DOHH2 (cell line): ENCODE data around the gene RSPO1.
A peak's percentile ranks its signal among the peaks of the same experiment; 100 is the strongest.

Experiments used
- H3F3A ChIP-seq: fragments of 200-600 bp; sonication (generic), shearing (Covaris generic); 2 replicates; pipeline ENCODE4 v1.6.0; 2016; ENCODE audit warnings: antibody characterized with exemption, mild to moderate bottlenecking; ENCODE audit not compliant: control insufficient read depth, insufficient read depth
- H3K27ac ChIP-seq: fragments of 200-600 bp; sonication (generic); 2 replicates; pipeline ENCODE4 v1.5.1; 2014; ENCODE audit warnings: low read depth, mild to moderate bottlenecking, low read length, moderate library complexity
- H3K27me3 ChIP-seq: fragments of 200-600 bp; sonication (generic); 2 replicates; pipeline ENCODE4 v1.6.1; 2014; ENCODE audit warnings: mild to moderate bottlenecking, low read length, mixed read lengths; ENCODE audit not compliant: control insufficient read depth
- H3K36me3 ChIP-seq: fragments of 200-600 bp; sonication (generic); 2 replicates; pipeline ENCODE4 v1.6.1; 2014; ENCODE audit warnings: mild to moderate bottlenecking, low read length, moderate library complexity, mixed read lengths; ENCODE audit not compliant: control insufficient read depth
- H3K4me1 ChIP-seq: fragments of 200-600 bp; sonication (generic); 2 replicates; pipeline ENCODE4 v1.6.1; 2014; ENCODE audit warnings: mild to moderate bottlenecking, low read length, mixed read lengths; ENCODE audit not compliant: control insufficient read depth
- H3K4me2 ChIP-seq: fragments of 200-600 bp; sonication (generic); 2 replicates; pipeline ENCODE4 v1.6.0; 2014; ENCODE audit warnings: mild to moderate bottlenecking, low read length, moderate library complexity
- H3K4me3 ChIP-seq: fragments of 200-600 bp; sonication (generic); 2 replicates; pipeline ENCODE4 v1.5.1; 2014; ENCODE audit warnings: mild to moderate bottlenecking, low read length, mixed read lengths
- H3K79me2 ChIP-seq: fragments of 200-600 bp; sonication (generic); 2 replicates; pipeline ENCODE4 v1.6.1; 2014; ENCODE audit warnings: mild to moderate bottlenecking, low read length, mixed read lengths; ENCODE audit not compliant: control insufficient read depth
- H3K9me2 ChIP-seq: fragments of 200-600 bp; sonication (generic); replicated peaks from 2 replicates; pipeline ENCODE4 v1.6.1; 2014; ENCODE audit warnings: mild to moderate bottlenecking, low read length, mixed read lengths; ENCODE audit not compliant: control insufficient read depth
- H3K9me3 ChIP-seq: fragments of 200-600 bp; sonication (generic); 2 replicates; pipeline ENCODE4 v1.6.1; 2014; ENCODE audit warnings: antibody characterized with exemption, low read length, mixed read lengths; ENCODE audit not compliant: control insufficient read depth, insufficient read depth
- H4K20me1 ChIP-seq: fragments of 200-600 bp; sonication (generic); 2 replicates; pipeline ENCODE4 v1.6.0; 2014; ENCODE audit warnings: low read depth, mild to moderate bottlenecking, antibody characterized with exemption, low read length, moderate library complexity; ENCODE audit not compliant: control insufficient read depth, insufficient read depth
- CTCF ChIP-seq: fragments of 200-600 bp; sonication (generic); IDR thresholded peaks from one replicate; pipeline ENCODE4 v1.5.1; 2014; ENCODE audit warnings: antibody characterized with exemption, mild to moderate bottlenecking, low read depth, low read length; ENCODE audit not compliant: poor library complexity, severe bottlenecking
- EZH2phosphoT487 ChIP-seq: fragments of 200-600 bp; sonication (generic); IDR thresholded peaks from 2 replicates; pipeline ENCODE4 v1.6.1; 2017; ENCODE audit warnings: borderline replicate concordance, mild to moderate bottlenecking, antibody characterized with exemption, low read length, moderate library complexity, mixed read lengths

RSPO1 gene

GRCh38 chr1:37680933-37681332 lies 46.2 kb upstream of the RSPO1 start:
- Histone ChIP-seq H3K4me1 (peaks cover 20% of the 10 kb centered on the region), H4K20me1 (no peaks in the 10 kb centered on the region), H3K27me3 (no peaks in the 10 kb centered on the region), H3K27ac (no peak overlapping the region), H3K9me2 (no peaks in the 10 kb centered on the region), H3K9me3 (no peaks in the 10 kb centered on the region), H3K79me2 (peaks cover 1% of the 10 kb centered on the region; the same call in 1 of the 2 replicates), H3F3A (peaks cover 28% of the 10 kb centered on the region), H3K36me3 (peaks cover 43% of the 10 kb centered on the region), H3K4me3 (no peak overlapping the region), H3K4me2 (no peak overlapping the region)
- no peak for TF ChIP-seq EZH2phosphoT487

- H3K4me1 ChIP-seq: peaks cover 32% of the 10 kb centered on the region
- TF ChIP-seq CTCF: no peak
- TF ChIP-seq EZH2phosphoT487: no peak
Measured at GRCh38 chr1:37677808-37678207, 43.1 kb upstream of the RSPO1 start.

DNA sequence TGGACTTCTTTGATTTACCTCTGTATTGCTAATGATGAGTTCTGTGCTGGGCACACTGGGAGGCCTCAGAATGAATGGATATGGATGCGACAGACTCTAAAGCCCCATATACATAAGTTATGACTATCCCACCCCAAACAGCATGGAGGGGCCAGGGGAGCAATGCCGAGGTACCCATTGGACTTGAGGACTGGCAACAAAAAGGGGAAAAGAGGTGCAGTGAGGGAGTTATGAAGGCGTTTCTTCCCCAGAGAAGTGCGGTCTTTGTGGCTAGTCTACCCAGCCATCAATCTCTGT lies 42.4 kb upstream of the RSPO1 start:
- Histone ChIP-seq H3K27ac (peak overlapping the region; percentile 63; the same call in 1 of the 2 replicates), H3K79me2 (no peaks in the 10 kb centered on the region), H3K36me3 (peaks cover 14% of the 10 kb centered on the region), H3F3A (peaks cover 10% of the 10 kb centered on the region; the same call in 1 of the 2 replicates), H3K9me3 (no peaks in the 10 kb centered on the region), H3K4me1 (peaks cover 33% of the 10 kb centered on the region), H4K20me1 (no peaks in the 10 kb centered on the region), H3K4me3 (no peak overlapping the region; the same call in 1 of the 2 replicates), H3K9me2 (no peaks in the 10 kb centered on the region), H3K4me2 (peak overlapping the region; percentile 78), H3K27me3 (no peaks in the 10 kb centered on the region)
- TF ChIP-seq CTCF: no peak
- no peak for TF ChIP-seq EZH2phosphoT487

More at GRCh38 chr1:37677808-37678207, 43.1 kb upstream of the RSPO1 start:
- Histone ChIP-seq H3K79me2 (no peaks in the 10 kb centered on the region), H3K4me2 (no peak overlapping the region), H3K9me2 (no peaks in the 10 kb centered on the region), H3K27me3 (no peaks in the 10 kb centered on the region), H3F3A (peaks cover 13% of the 10 kb centered on the region), H3K4me3 (no peak overlapping the region), H3K9me3 (no peaks in the 10 kb centered on the region), H4K20me1 (no peaks in the 10 kb centered on the region), H3K36me3 (peaks cover 21% of the 10 kb centered on the region), H3K27ac (no peak overlapping the region)

DNA sequence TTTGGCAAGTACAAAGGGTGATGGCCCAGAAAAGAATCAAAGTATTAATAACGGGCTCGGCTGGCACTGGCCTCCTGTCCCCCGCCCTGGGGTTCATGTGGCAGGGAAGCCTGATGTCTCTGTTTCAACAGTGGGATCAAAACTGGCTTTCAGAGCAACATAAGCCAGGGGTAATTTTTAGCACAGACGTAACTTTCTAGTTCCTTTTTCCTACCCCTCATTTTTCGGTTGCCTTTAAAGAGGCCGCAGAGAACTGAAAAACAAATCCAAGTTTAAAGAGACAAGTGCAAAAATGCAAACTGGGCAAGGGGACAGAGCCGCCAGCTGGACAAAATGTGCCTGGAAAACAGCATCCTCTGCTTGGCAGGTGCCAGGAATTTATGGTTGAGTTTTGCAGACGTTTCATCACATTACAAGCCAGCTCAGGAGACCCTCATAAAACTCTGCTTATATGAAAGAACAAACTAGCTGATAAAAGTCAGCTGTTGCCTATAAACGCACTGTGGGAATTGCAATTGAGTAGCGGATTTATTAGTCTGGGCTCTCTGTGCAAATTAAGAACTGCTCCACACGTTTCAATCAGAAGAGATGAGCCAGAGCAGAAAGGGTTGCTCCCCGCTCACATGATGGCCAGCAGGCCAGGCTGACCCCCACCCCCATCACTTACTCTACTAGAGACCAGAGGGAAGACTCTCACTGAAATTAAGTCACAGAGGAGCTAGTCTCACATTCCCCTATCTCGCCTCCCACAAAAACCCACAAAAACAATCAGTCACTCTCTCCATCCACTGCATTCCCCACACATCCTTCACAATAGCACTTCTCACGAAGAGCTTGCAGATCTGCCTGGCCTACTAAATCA lies 41.8 kb upstream of the RSPO1 start:
- TF ChIP-seq CTCF: no peak
- no peak for TF ChIP-seq EZH2phosphoT487
- peaks cover 6% of the 10 kb centered on the region; the same call in 1 of the 2 replicates for H3F3A ChIP-seq
- H3K36me3 ChIP-seq: peaks cover 8% of the 10 kb centered on the region
- H3K79me2 ChIP-seq: no peaks in the 10 kb centered on the region
- H4K20me1 ChIP-seq: no peaks in the 10 kb centered on the region
- peak overlapping the region; percentile 55 for H3K4me3 ChIP-seq
- H3K4me2 ChIP-seq: peak overlapping the region; percentile 78
- H3K4me1 ChIP-seq: peaks cover 33% of the 10 kb centered on the region
- no peaks in the 10 kb centered on the region for H3K27me3 ChIP-seq
- H3K9me3 ChIP-seq: no peaks in the 10 kb centered on the region
- H3K9me2 ChIP-seq: no peaks in the 10 kb centered on the region
- H3K27ac ChIP-seq: peak overlapping the region; percentile 63
